ENCODE measurements around the gene TIGD2.
"Not testable (repeated sequence)": the region's sequence is repeated elsewhere in the genome, so short reads cannot be mapped to it uniquely, and the experiment has no call there.

The TIGD2 gene

DNA sequence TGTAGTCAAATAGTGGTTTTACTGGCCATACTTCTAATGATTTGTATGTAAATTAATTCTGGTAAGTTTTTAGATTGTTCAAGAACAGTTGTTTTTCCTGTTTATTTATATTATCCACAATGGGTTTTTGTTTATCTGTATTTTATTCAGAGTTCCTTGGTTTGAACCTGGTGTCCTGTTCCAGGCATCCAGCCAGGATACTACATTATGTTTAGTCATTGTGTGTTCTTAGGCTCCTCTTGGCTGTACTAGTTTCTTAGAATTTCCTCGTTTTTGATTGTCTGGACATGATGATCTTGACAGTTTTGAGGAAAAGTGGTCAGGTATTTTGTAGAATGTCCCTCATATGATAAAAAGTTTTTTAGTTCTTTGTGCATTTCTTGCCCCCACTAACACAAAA is 7.8 kb downstream of the TIGD2 start:
- no peak for DNase-seq (ENCODE audit: low read depth in 2 of 2)

- no peak for DNase-seq (ENCODE audit: low read depth in 2 of 2)
These were observed 8.5 kb downstream of the TIGD2 start for GRCh38 chr4:89119836-89120235.

GRCh38 chr4:89121387-89122068 is 10.2 kb downstream of the TIGD2 start:
- no peak for DNase-seq (ENCODE audit: low read depth in 2 of 2)

DNA sequence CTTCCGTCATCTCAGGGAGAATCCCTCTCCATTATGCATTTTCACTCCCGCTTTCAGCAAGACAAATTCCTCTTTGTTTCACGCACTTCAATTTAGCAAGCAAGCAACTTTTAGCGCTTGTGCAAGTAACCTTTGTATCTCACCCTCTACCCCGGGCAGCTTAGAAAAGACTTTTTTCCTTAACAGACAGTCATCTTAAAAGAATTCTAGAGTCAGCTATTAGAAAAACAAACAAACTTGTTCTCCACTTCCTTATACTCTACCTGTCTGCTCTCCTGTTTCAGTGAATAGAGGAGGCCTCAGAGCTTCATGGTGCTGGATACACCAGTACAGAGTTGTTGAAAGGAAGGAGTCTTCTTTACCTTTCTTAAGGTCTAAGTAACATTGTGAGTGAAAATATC is 12.1 kb downstream of the TIGD2 start:
- DNase-seq (ENCODE audit: low read depth in 2 of 2) = no peak

DNA sequence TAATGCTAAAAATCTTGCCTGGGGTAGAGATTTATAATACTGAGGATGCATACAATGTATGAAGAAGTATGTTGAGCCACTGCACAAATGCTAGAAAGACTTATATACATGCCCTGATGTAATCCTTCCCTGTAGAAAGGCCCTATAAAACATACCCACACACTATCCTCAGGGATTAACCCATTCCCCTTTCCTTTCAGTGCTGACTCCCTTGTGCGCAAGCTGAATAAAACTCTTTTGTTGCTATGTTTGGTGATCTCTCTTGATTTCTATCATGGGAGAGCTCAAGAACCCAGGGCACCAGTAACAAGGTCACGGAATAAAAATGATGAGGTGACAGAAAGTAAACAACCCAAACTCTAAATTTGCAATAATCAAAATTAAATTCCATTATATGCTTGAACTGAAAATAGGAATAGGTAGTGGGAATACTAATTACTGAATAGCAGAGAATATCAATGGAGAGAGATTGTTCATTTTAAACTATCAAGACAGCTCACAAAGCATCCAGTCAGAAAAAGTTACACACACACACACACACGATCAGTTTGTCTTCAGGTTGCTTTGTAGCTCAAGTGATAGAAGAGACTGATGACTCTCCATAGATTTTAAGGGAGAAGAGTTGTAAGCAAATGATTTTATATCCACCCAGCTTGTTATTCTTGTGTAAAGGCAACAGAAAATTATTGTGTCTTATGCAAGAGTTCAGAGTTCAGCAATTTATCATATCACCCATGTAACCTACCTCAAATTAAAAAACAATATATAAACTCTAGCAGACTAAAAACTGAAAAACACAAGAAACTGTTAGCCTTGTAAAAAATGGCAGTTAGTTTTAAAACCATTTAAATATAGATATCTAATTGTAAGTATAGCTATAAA is 14.8 kb downstream of the TIGD2 start:
- DNase-seq (ENCODE audit: low read depth in 2 of 2) = no peak

- DNase-seq (ENCODE audit: low read depth in 2 of 2) = no peak
These were observed 17.8 kb downstream of the TIGD2 start for GRCh38 chr4:89129080-89129640.

DNA sequence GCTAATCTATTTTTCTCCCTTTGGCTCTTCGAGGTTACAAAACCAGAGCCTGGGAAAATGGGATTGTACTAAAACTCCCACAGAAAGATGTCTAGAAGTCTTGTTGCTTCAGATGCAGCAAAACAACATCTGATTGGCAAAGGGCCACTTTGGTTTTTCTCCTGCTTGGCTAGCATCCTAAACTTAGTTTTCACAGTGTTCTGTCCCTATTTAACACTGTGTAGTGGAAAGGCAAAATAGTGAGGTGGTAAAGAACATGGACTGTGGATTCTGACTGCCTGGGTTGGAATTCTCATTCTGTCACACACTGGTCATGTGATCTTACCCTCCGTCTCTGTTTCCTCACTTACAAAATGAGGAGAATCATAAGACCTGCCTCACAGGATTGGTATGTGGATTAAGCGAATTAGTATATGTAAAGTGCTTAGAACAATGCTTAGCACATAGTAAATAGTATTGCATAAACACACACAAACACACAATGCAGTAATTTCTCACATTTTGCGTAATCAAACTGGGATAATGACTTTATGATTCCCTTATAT is 23.5 kb downstream of the TIGD2 start:
- no peak for DNase-seq (ENCODE audit: low read depth in 2 of 2)

GRCh38 chr4:89136525-89136924 is 25.2 kb downstream of the TIGD2 start:
- DNase-seq (ENCODE audit: low read depth in 2 of 2) = no peak

DNA sequence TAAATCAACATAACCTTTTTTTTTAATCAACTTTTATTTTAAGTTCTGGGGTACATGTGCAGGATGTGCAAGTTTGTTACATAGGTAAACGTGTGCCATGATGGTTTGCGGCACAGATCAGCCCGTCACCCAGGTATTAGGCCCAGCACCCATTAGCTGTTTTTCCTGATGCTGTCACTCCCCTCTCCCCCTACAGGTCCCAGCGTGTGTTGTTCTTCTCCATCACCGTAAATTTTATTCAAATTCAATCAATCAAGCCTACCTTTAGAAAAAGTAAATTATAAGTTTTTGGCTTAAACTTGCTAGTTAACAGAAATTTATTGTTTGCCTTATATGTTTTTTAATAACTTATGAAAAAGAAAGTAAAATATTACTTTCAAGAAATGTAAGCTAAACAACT is 25.9 kb downstream of the TIGD2 start:
- no peak for DNase-seq (ENCODE audit: low read depth in 2 of 2)

DNA sequence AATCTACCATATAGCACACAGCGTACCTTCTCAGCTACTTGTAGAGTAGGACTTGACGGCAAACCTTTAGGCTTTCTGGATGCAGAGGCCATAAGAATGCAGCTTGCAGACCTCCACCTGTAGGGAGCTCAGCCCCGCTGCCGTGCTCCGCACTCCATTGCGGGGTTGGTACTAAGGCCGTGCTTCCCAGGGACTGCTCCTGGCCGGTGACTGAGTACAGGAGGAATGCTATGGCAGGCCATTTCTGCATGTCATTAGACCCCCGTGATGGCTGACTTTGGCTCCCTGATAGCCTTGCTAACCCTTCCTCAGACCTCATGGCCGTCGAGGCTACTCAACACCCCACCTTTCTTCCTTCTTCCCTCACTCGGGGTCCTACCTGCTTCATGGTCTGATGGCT is 26.4 kb downstream of the TIGD2 start:
- DNase-seq (ENCODE audit: low read depth in 2 of 2) = no peak

- no peak for DNase-seq (ENCODE audit: low read depth in 2 of 2)
These were observed 28.9 kb downstream of the TIGD2 start for GRCh38 chr4:89140168-89140759.

DNA sequence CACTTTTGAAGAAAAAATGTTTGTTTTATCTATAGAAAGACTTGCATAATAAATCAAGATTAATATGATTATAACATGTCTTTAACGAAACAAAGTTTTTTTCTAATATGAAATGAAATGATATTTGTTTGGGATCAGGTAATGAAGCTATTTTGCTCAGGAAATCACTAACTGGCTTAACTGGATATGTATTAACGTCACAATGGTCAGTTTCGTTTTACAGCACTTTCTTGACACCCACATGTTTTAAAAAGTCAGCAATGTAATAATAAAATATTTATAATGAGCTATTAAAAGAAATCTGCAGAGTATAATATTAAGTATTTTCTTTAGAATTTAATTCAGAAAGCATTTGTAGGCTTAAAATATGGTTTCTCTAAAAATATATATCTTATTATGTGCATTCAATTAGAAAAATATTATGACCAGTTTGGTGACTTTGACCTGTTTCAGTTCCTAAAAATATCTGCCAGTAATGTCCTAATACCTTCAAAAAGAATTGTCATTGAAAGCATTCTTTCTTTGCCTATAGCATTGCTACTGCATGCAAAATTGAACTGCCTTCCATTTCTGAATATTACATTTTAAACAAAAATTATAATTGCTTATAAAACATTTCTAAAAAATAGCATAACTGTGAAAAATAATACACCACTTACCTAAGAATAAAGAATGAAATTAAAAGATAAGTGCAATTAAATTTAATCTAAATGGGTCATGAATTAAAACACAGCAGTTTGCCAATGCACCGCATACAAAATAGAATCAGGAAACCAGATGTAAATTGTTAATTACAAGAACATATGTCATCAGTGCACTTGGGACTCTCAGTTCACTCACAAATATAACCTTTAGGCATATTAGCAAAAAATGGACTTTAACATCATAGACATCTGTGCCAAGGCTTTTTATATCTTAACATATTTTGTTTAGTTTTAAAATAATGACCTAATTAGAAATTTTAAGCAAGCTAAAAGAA is 31.6 kb downstream of the TIGD2 start:
- DNase-seq (ENCODE audit: low read depth in 2 of 2) = no peak

- DNase-seq (ENCODE audit: low read depth in 2 of 2) = not testable (repeated sequence)
These were observed 33.3 kb downstream of the TIGD2 start for GRCh38 chr4:89144652-89145051.

DNA sequence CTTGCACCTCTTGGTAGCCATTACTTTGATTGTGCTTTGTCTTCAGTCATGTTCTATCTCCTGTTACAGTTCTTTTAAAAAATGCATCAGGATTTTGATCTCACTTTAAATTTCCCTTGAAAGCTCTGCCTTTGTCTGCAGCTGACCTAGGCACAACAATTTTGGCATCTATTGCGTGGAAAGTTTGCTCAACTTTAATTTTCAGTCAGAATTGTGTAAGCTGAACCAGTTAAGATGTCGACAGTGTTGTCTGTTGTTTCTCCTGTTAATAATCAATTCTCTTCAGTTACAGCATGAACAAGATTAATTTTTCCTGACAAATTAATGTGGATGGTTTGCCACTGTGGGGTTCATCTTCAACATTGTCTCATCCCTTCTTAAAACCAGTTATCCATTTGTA is 34.9 kb downstream of the TIGD2 start:
- no peak for DNase-seq (ENCODE audit: low read depth in 2 of 2)

DNA sequence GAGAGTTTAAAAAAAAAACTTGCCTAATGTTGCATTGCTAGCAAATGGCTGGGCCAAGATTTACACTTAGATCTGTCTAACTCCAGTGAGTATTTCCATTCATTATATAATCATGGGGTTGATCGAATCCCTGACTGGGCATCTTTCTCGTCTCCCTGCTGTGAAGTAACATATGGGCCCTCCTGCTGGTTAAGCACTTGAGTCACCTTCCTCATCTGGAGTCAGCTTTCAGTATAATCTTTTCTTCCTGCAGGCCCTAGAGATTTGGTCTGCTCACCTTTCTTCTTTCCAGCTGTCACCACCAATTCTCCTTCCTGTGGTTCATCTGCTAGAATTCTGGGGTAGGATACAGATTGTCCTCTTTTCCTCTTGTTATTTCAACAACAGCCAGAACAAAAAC is 41.6 kb downstream of the TIGD2 start:
- no peak for DNase-seq (ENCODE audit: low read depth in 2 of 2)

- no peak for DNase-seq (ENCODE audit: low read depth in 2 of 2)
These were observed 45.0 kb downstream of the TIGD2 start for GRCh38 chr4:89156174-89156914.

DNA sequence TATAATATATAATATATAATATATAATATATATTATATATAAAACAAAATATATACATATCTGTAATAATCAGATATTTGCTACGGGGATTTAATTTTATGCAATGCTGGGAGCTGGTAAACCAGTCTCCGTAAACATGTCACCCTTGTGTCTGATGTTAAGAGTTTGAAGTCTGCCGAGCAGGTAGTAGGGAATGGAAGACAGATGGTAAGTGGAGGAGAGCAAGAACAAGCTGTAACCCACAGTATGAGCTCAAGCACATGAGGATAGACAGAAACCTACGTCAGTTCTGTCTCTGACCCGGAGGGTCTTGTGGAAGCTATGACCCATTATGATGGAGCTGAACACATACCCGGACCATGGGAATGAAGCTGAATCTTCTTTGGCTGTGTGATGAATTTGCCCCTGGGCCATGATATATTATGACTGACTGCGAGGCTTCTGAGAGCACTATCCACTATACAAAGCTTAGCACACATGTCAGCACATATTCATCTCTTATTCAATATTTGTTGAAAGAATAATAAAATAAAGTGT is 46.2 kb downstream of the TIGD2 start:
- DNase-seq (ENCODE audit: low read depth in 2 of 2) = no peak

DNA sequence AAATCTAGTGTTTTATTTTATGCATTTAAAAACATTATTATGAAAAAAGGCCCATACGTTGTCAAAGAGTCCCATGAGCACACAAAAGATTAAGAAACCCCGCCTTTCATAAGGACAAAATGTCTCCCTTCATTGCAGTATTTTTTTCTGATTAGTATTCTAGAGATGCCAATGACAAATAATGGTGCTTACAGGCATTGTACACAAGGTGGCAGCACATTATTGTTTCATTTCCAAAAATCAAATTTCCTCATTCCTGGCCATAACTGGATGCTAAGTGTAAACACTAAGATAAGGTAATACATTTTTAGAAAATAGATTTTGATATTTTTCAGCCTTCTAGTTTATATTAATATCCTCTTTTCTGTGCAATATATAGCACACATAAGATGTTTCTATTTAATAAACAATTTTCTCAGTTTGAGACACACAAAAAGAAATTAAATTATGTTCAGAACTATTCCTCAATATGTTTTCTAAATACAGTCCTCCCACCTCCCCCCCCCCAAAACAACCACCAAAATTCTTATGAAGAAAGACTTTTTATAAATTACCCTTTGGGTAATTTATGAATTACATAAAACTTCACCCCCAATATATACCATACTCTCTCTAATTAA is 47.7 kb downstream of the TIGD2 start:
- DNase-seq (ENCODE audit: low read depth in 2 of 2) = no peak

DNA sequence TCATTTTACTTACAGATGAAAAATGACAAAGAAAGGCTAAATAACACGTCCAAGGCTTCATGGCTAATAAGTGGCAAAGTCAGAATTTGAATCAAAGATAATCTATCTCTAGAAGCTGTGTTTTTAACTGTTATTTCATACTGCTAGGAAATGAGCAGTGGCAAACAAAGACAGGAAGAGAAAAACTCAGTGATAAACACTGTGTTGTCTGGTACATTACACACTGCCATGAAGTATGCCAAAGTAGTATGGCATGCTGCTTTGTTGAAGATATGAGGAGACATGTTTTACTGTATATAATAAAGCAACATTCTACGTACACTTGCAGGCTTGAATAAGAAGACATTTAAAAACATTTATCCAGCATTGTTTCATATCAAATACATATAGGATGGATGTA is 49.5 kb downstream of the TIGD2 start:
- DNase-seq (ENCODE audit: low read depth in 2 of 2) = no peak

GRCh38 chr4:89161841-89162240 is 50.5 kb downstream of the TIGD2 start:
- DNase-seq (ENCODE audit: low read depth in 2 of 2) = no peak

All from activated CD8-positive, alpha-beta memory T cell treated with anti-CD3 and anti-CD28 coated beads for 4 hours (primary cell).